ENCODE results near the gene CCDC57.

GRCh38 chr17:82084373-82085030, 128.1 kb downstream of the CCDC57 start:
- TF ChIP-seq CTCF (IDR thresholded peaks at IDR 0.05; ENCODE audit: insufficient read depth, low read length, poor library complexity, severe bottlenecking) (no peak), EZH2phosphoT487 (conservative IDR thresholded peaks at IDR 0.05; ENCODE audit: low read length) (no peak)

Data from SU-DHL-6 (cell line).